Pulmonary artery endothelial cell (primary cell): ENCODE measurements around the gene SWAP70. TPM values are rescaled to one million over a fixed set of nuclear protein-coding genes. Genes with fewer than 3 reads are reported as not detected.

Source experiments
- DNase-seq: peaks from one replicate; pipeline ENCODE4 v3.0.0-alpha.2; 2011; ENCODE audit warnings: low read depth, low spot score
- total RNA-seq: library from RNA; depleted of rRNA; stranded (reverse); fragments of >200 nt; gene quantifications from 2 replicates; pipeline ENCODE4 v1.2.3, GENCODE V29; 2014

Gene SWAP70
- total RNA-seq, 1 donor from 2014 or later, result 132 TPM

GRCh38 chr11:9748361-9748970 is 84.6 kb downstream of the SWAP70 start:
- DNase-seq, result peak; percentile 62

DNA sequence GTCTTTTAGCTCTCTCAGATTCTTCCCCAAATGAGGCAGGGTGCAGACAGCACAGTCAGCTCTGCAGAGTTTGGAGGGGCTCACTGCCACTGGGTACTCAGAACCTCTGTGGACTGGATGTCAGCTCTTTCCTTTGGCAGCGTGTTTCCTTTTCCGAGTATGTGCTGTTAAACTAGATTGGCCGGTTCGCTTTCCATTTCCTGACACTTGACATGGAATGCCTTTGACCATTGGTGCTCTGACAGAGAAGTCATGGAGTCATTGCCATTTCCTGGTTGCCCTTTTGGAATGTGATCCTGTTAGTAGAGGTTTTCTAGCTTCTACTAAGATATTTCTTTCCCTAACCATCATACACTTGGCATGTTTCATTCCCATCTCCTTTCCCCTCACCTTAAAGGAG is 86.7 kb downstream of the SWAP70 start:
- no peak for DNase-seq

DNA sequence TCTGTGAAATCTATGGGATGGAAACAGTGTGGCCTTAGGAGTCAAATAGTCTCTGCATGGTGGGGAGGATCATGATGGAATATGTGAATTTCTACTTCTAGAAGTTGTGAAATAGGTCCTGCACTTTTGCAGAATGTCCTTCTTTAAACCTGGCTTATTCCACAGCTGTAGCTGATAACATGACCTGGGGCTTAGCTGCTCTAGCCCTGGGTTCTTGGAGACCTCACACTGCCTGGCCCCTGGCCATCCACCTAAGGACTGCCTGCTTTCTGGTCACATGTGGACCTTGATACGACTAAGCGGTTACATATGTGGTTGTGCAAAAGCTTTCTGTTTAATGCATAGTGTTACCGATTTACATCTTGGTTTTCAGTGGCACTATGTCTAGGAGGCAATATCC is 88.2 kb downstream of the SWAP70 start:
- DNase-seq, result no peak

- no peak for DNase-seq
These were observed 89.1 kb downstream of the SWAP70 start for GRCh38 chr11:9753021-9753420.

GRCh38 chr11:9754010-9754471 is 90.2 kb downstream of the SWAP70 start:
- DNase-seq, result no peak

GRCh38 chr11:9755561-9756185 is 91.8 kb downstream of the SWAP70 start:
- no peak for DNase-seq

DNA sequence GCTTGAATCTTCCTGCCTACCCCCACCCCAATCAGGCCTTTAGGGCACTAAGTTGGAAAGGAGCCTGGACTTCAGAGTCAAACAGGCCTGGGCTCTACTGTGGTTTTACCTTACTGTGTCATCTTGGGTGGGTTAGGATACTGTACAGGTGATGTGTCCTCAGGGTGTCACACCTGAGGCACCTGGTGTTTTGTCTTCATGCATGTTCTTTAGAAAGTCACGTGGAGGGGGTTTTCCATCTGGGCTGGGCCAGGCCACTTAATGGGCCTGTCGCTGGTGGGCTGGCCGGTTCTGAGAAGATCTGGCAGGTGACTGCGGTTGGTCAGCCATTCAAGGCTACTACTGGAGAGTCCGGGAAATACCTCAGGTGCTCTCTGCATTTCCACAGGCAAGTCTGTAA is 92.6 kb downstream of the SWAP70 start:
- DNase-seq, result no peak

GRCh38 chr11:9756878-9757277 is 93.0 kb downstream of the SWAP70 start:
- no peak for DNase-seq

DNA sequence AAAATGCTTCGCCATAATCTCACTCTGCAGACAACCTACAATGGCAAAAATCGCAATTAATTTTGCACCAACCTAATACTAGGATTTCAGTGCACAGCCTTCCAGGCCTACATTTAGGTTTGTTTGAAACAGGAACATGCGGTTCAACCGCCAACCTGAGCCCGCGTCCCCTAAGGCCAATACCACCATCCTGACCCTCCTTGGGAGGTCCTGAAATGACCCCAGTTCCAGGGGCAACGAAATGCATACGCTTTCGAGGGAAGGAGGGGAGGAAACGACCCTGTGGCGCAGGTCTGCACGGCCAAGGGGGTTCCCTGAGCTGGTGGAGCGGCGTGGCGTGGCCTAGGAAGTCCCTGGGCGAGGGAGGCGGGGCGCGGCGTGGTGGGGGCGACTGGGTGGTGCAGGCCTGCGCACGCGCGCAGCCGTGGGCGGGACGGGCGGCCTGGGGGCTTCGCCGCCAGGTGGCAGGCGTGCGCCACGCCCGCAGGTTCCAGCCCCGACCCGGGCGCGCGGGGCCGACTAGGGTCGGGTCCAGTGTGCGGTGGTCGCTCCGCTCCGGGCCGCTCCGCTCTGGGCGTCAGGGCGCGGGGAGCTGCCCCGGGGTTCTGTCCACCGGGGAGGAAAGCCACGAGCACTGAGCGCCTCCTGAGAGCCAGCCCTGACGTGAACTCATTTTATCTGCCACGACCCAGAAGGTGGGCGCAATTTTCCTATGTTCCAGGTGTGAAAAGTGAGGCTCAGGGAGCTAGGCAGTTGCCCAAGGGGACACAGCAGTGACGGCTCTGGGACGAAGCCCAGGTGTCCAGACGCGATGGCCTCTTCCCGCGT is 94.1 kb downstream of the SWAP70 start:
- DNase-seq, result no peak

- DNase-seq, result peak; percentile 73
These were observed 95.0 kb downstream of the SWAP70 start for GRCh38 chr11:9758637-9759518.

DNA sequence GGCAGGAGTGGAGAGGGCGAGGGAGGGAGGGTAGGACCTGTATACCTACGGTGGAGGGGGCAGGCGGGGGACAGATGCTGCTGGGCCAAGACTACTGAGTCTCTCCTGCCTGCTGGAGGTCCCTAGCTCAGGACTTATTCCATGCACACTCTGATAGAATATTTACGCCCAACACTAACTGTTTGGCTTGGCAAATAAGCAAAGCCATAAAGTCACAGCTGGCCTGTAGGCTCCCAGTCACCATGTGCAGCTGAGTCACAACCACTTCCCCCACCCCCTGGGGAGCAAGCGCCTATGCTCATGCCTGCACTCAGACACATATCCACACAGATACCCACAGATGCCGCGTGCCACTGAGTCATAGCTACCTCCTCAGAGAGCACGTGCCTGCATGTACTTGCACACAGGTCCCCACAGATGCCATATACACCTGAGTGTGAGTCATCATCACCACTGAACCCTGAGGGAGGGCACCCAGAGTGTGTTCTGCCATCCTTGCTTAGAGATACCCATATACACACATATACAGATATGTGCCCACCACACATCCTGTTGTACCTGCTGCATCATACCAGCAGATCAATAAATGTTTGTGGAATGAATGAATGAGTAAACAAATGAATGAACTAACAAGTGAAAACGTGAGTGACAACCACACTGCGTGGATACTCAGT is 95.8 kb downstream of the SWAP70 start:
- DNase-seq, result peak; percentile 94

- no peak for DNase-seq
These were observed 96.3 kb downstream of the SWAP70 start for GRCh38 chr11:9760193-9760575.

GRCh38 chr11:9761441-9761945 is 97.6 kb downstream of the SWAP70 start:
- no peak for DNase-seq

- no peak for DNase-seq
These were observed 98.7 kb downstream of the SWAP70 start for GRCh38 chr11:9762531-9762930.

- no peak for DNase-seq
These were observed 99.4 kb downstream of the SWAP70 start for GRCh38 chr11:9763301-9763700.

- DNase-seq, result peak; percentile 78
These were observed 101.6 kb downstream of the SWAP70 start for GRCh38 chr11:9765320-9766101.

DNA sequence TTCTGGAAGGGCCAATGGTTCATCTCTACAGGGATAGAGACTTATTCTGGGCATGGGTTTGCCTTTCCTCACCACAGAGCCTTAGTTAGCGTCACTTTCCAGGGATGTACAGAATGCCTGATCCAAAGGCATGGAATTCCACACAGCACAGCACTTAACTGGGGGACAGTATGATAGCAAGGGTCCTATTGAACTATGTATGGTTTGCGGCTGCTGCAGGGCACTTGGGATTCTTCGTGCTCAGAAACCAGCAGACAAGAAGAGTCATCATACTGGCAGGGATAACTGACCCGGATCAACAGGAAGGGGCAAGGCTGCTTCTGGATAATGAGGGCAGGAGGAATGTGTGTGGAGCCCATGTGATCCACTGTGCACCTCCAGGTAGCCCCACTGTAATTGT is 105.7 kb downstream of the SWAP70 start:
- no peak for DNase-seq

DNA sequence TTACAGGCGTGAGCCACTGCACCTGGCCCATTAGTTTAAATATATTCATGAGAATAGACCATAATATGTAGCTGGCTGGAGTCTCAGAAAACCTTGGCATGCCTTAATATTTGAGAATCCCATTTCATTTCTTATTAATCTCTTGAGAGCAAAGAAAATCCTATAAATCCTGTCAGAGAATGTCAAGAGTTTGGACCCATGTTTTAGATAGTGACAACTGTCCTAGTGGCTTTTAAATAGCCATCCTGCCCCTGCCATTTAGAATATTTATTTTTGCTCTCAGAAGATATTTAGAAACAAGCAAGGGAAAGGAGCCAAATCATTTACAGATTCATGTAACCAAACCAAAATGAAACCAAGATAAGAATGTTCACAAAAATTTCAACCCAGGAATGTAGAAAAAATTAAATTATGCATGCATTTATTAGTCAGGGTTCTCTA is 107.2 kb downstream of the SWAP70 start:
- no peak for DNase-seq

- no peak for DNase-seq
These were observed 108.3 kb downstream of the SWAP70 start for GRCh38 chr11:9772218-9772617.

DNA sequence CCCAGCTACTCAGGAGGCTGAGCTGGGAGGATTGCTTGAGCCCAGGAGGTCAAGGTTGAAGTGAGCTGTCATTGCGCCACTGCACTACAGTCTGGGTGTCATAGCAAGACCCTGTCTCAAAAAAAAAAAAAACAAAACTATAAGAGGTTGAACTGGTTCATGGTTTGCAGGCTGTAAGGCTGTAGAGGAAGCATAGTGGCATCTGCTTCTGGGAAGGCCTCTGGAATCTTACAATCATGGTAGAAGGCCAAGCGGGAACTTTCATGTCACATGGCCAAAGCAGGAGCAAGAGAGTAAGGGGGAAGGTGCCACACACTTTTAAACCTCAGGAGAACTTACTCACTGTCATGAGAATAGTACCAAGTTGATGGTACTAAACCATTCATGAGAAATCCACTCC is 109.6 kb downstream of the SWAP70 start:
- no peak for DNase-seq
